Islet precursor cell (in vitro differentiated cells): Measurements from ENCODE around the gene SUOX.
"Not testable (repeated sequence)": the region's sequence is repeated elsewhere in the genome, so short reads cannot be mapped to it uniquely, and the experiment has no call there.

Experiments
- DNase-seq: peaks from one replicate; pipeline ENCODE4 v3.0.0-alpha.2; 2018

Gene SUOX

GRCh38 chr12:55996715-55997534 is at the start of gene SUOX:
Gene SUOX, plus strand, starts transcription at chr12:55997276. Its CDS starts 4,946 bp downstream, at chr12:56002222.
- peak; percentile 100 for DNase-seq

- no peak for DNase-seq
Observed at GRCh38 chr12:55955344-55955743, 41.7 kb upstream of the SUOX start.

GRCh38 chr12:55955800-55956508 is 41.1 kb upstream of the SUOX start:
- peak; percentile 97 for DNase-seq

GRCh38 chr12:55957106-55957859 is 39.8 kb upstream of the SUOX start:
- no peak for DNase-seq

- DNase-seq = no peak
Observed at GRCh38 chr12:55963760-55964159, 33.3 kb upstream of the SUOX start.

GRCh38 chr12:55965240-55965639 is 31.8 kb upstream of the SUOX start:
- no peak for DNase-seq

GRCh38 chr12:55965941-55966407 is 31.1 kb upstream of the SUOX start, which contains the start of gene PMEL:
Gene PMEL, minus strand, starts transcription at chr12:55966042. Its CDS starts 31 bp downstream, at chr12:55966011.
- DNase-seq = peak; percentile 69

GRCh38 chr12:55966408-55967281 is 30.4 kb upstream of the SUOX start, which contains the start of gene CDK2:
Gene CDK2, plus strand, starts transcription at chr12:55966830. Its CDS starts 179 bp downstream, at chr12:55967009.
- DNase-seq = peak; percentile 98

GRCh38 chr12:55969356-55969755 is 27.7 kb upstream of the SUOX start:
- DNase-seq = no peak

- no peak for DNase-seq
Observed at GRCh38 chr12:55970775-55971174, 26.3 kb upstream of the SUOX start.

- DNase-seq = peak; percentile 84
Observed at GRCh38 chr12:55972042-55972441, 25.0 kb upstream of the SUOX start.

GRCh38 chr12:55972456-55972855 is 24.6 kb upstream of the SUOX start:
- DNase-seq = no peak

GRCh38 chr12:55972911-55973598 is 24.0 kb upstream of the SUOX start:
- DNase-seq = peak; percentile 69

GRCh38 chr12:55973599-55974307 is 23.3 kb upstream of the SUOX start, which contains the start of gene RAB5B:
Gene RAB5B, plus strand, starts transcription at chr12:55974078. Its CDS starts 12,883 bp downstream, at chr12:55986961.
- DNase-seq = peak; percentile 100

- DNase-seq = peak; percentile 89
Observed at GRCh38 chr12:55974308-55974730, 22.8 kb upstream of the SUOX start.

GRCh38 chr12:55978393-55978792 is 18.7 kb upstream of the SUOX start:
- no peak for DNase-seq

GRCh38 chr12:55979069-55979468 is 18.0 kb upstream of the SUOX start:
- DNase-seq = no peak

GRCh38 chr12:55981882-55982281 is 15.2 kb upstream of the SUOX start:
- DNase-seq = not testable (repeated sequence)

GRCh38 chr12:55982319-55982936 is 14.6 kb upstream of the SUOX start:
- DNase-seq = no peak

- DNase-seq = no peak
Observed at GRCh38 chr12:55983232-55983842, 13.7 kb upstream of the SUOX start.
